Gastrocnemius medialis (tissue), 4 donors: ENCODE data around the gene SELENOO. TPM values are rescaled to one million over a fixed set of nuclear protein-coding genes. Genes with fewer than 3 reads are reported as not detected.

ENCODE experiments used
- ATAC-seq, 2 donors: fragments of 150-250 bp; one replicate each; pipeline ENCODE4 v1.9.1; 2016
- DNase-seq, 2 donors: peaks; one replicate each; pipeline ENCODE4 v3.0.0-alpha.2; 2019
- H3K27ac ChIP-seq, 4 donors: fragments of 200-600 bp; sonication (generic); 1 replicate in 1 of 4; 2 replicates in 3 of 4; pipeline ENCODE4 v1.5.1; 2016 to 2018; ENCODE audit warnings: mild to moderate bottlenecking in 2 of 4, moderate library complexity in 1 of 4
- H3K27me3 ChIP-seq, 3 donors: fragments of 200-600 bp; sonication (generic) in 2 of 3; 1 replicate in 1 of 3; 2 replicates in 2 of 3; pipeline versions ENCODE4 v1.5.1 to v1.6.0; 2016 to 2019; ENCODE audit warnings: mild to moderate bottlenecking in 1 of 3, moderate library complexity in 1 of 3
- H3K36me3 ChIP-seq, 2 donors: fragments of 200-600 bp; sonication (generic) in 1 of 2; one replicate each; pipeline ENCODE4 v1.5.1; 2017 to 2018
- H3K4me1 ChIP-seq, 2 donors: fragments of 200-600 bp; sonication (generic) in 1 of 2; one replicate each; pipeline ENCODE4 v1.5.1; 2016 to 2017; ENCODE audit warnings: mild to moderate bottlenecking in 2 of 2
- H3K4me3 ChIP-seq, 4 donors: fragments of 200-600 bp; sonication (generic) in 3 of 4; 1 replicate in 1 of 4; 2 replicates in 3 of 4; pipeline ENCODE4 v1.5.1; 2016 to 2019; ENCODE audit warnings: mild to moderate bottlenecking in 2 of 4
- H3K9me3 ChIP-seq, 3 donors: fragments of 200-600 bp; sonication (generic) in 2 of 3; 1 replicate in 1 of 3; 2 replicates in 2 of 3; pipeline ENCODE4 v1.5.1; 2016 to 2019
- CTCF ChIP-seq, 5 experiments: fragments of 450-650 bp in 3 of 5; fragments of 200-600 bp in 2 of 5; sonication (generic) in 2 of 5; IDR thresholded peaks in 4 of 5; conservative IDR thresholded peaks in 1 of 5; 1 replicate in 4 of 5; 2 replicates in 1 of 5; pipeline ENCODE4 v1.5.1; 2016 to 2019; ENCODE audit warnings: antibody characterized with exemption in 5 of 5, mild to moderate bottlenecking in 3 of 5, moderate library complexity in 3 of 5
- POLR2A ChIP-seq, 2 donors: fragments of 450-650 bp; IDR thresholded peaks; one replicate each; pipeline ENCODE4 v1.6.1; 2017; ENCODE audit warnings: antibody characterized with exemption in 2 of 2, mild to moderate bottlenecking in 2 of 2, moderate library complexity in 2 of 2
- in situ Hi-C, 4 donors: fragments of 200-750 bp; cut with MboI; loops; one replicate each; pipeline versions ENCODE4 v1.15.0 to v1.8.0; 2017; ENCODE audit warnings: low sequenced_read_pairs in 4 of 4
- intact Hi-C: fragments of 100-400 bp; cut with DNase I; formaldehyde crosslinking; loops from one replicate; pipeline ENCODE4 v1.15.1; 2023; ENCODE audit warnings: low total_unique reads
- total RNA-seq, 4 donors: library from RNA; depleted of rRNA; stranded (reverse); fragments of >200 nt; gene quantifications; one replicate each; pipeline versions ENCODE4 v1.1.0 to v1.2.3, GENCODE V29; 2016

Gene SELENOO
- total RNA-seq, 4 donors from 2014 or later = 26.4 to 54.9 (median 34.0) TPM

DNA sequence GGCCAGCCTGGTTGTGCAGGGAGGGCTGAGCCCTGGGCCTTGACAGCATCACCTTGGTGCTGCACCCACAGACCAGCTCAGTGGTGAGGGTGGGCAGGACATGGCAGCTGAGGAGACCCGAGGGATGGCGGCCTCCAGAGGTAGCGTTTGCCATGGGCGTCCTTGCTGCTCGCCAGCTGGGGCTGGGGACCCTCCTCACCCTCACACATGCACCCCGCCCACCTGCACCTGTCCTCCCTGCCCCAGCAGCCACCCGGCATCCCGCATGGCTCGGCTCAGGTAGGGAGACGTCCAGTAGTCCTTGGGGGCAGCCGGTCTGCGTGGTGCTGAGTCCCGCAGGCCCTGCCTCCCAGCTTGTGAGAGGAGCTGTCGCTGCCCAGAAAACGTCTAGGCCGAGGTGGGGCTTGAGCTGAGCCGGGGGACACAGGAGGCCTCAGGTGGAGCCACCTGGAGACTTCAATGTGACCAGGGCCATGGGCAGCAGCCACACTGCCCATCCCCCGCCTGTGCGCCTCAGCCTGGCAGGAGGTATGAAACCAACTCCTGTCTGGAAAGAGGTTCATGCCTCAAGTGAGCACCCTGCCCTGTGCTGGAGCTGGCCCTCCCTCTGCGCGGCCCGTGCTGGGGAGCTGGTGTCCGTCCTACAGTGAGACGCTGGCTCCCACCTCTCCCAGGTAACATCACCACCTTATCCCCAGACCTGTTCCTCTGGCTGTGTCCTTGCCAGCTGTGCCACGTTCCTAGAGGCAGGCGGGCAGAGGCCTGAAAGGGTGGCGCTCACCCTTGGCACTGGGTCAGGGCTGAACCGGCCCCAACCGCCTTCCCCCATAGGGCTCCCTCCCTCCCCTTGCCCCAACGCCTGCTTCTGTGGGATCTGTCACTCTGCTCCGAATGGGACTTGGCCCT lies 18.4 kb upstream of the SELENOO start:
- in situ Hi-C loops = no loop called here
- Histone ChIP-seq H3K36me3 (no peaks in the 10 kb centered on the region), H3K4me3 (no peak overlapping the region), H3K4me1 (peaks cover 12 to 14% of the 10 kb centered on the region in 2 donors), H3K9me3 (no peaks in the 10 kb centered on the region), H3K27me3 (peaks cover 7 to 21% (median 18%) of the 10 kb centered on the region in 3 donors), H3K27ac (no peak overlapping the region)
- intact Hi-C loops = loop anchor here (10.0 kb wide), 1 partner anchor 398 kb away; no protein-coding TSS in a partner anchor
- DNase-seq (no peak), ATAC-seq (no peak)
- no peak for TF ChIP-seq CTCF (IDR thresholded peaks at IDR 0.05 in 4 of 5, conservative IDR thresholded peaks at IDR 0.05 in 1 of 5)
- TF ChIP-seq POLR2A (IDR thresholded peaks at IDR 0.05) = no peak

- Histone ChIP-seq H3K27ac (no peak overlapping the region), H3K27me3 (peaks cover 7 to 20% (median 15%) of the 10 kb centered on the region in 3 donors), H3K36me3 (no peaks in the 10 kb centered on the region), H3K4me3 (no peak overlapping the region), H3K9me3 (no peaks in the 10 kb centered on the region), H3K4me1 (peaks cover 13 to 14% of the 10 kb centered on the region in 2 donors)
- ATAC-seq = no peak
- no peak for DNase-seq
- TF ChIP-seq POLR2A (IDR thresholded peaks at IDR 0.05) (no peak), CTCF (IDR thresholded peaks at IDR 0.05 in 4 of 5, conservative IDR thresholded peaks at IDR 0.05 in 1 of 5) (no peak)
- intact Hi-C loops = loop anchor here (10.0 kb wide), 1 partner anchor 399 kb away; no protein-coding TSS in a partner anchor
- in situ Hi-C loops = no loop called here
Observed at GRCh38 chr22:50183141-50183971, 17.5 kb upstream of the SELENOO start.

GRCh38 chr22:50184004-50184901 lies 16.6 kb upstream of the SELENOO start:
- Histone ChIP-seq H3K4me1 (peaks cover 13 to 14% of the 10 kb centered on the region in 2 donors), H3K9me3 (no peaks in the 10 kb centered on the region), H3K27ac (no peak overlapping the region), H3K27me3 (peaks cover 6 to 11% (median 6%) of the 10 kb centered on the region in 3 donors), H3K36me3 (no peaks in the 10 kb centered on the region), H3K4me3 (peak overlapping the region in 2 of 4 donors; percentile 71 to 73)
- in situ Hi-C loops (no loop called here), intact Hi-C loops (loop anchor here (10.0 kb wide), 1 partner anchor 399 kb away; no protein-coding TSS in a partner anchor)
- no peak for ATAC-seq
- TF ChIP-seq CTCF (IDR thresholded peaks at IDR 0.05 in 4 of 5, conservative IDR thresholded peaks at IDR 0.05 in 1 of 5) = no peak
- TF ChIP-seq POLR2A (IDR thresholded peaks at IDR 0.05) = no peak
- no peak for DNase-seq

GRCh38 chr22:50184902-50185374 lies 15.9 kb upstream of the SELENOO start:
- ATAC-seq (peak in 1 of 2 donors; percentile 3), DNase-seq (no peak)
- H3K36me3 ChIP-seq = no peaks in the 10 kb centered on the region
- TF ChIP-seq CTCF (IDR thresholded peaks at IDR 0.05 in 4 of 5, conservative IDR thresholded peaks at IDR 0.05 in 1 of 5) (no peak), POLR2A (IDR thresholded peaks at IDR 0.05) (no peak)
- H3K9me3 ChIP-seq = no peaks in the 10 kb centered on the region
- peaks cover 16 to 17% of the 10 kb centered on the region in 2 donors for H3K4me1 ChIP-seq
- in situ Hi-C loops (no loop called here), intact Hi-C loops (loop anchor here (1.0 to 10.0 kb wide), 2 partner anchors 15 to 400 kb away; no protein-coding TSS in a partner anchor)
- H3K27ac ChIP-seq = peak overlapping the region in 3 of 4 donors; percentile 30 to 68 (median 54)
- H3K4me3 ChIP-seq = peak overlapping the region; percentile 60 to 84 (median 72)
- peaks cover 0 to 4% (median 0%) of the 10 kb centered on the region in 3 donors for H3K27me3 ChIP-seq
